AG04450 (cell line): ENCODE measurements around the gene MTERF2. TPM values are rescaled to one million over a fixed set of nuclear protein-coding genes. Genes with fewer than 3 reads are reported as not detected.

Experiments used
- CTCF ChIA-PET: fragments of 300-600, 350-600 bp; formaldehyde crosslinking; extraction: SDS; loops from one replicate; lab custom pipeline; 2022; ENCODE audit warnings: antibody characterized with exemption, inconsistent platforms; lab: Charles Lee
- POLR2A ChIA-PET: fragments of 350-600 bp; formaldehyde crosslinking; extraction: SDS; loops from one replicate; lab custom pipeline; 2021; ENCODE audit warnings: antibody characterized with exemption, inconsistent platforms; lab: Yijun Ruan, JAX
- DNase-seq: peaks from one replicate; pipeline ENCODE4 v3.0.0-alpha.2; 2011; ENCODE audit warnings: low read depth, low spot score
- H3K27ac ChIP-seq: one replicate; pipeline ENCODE4 v1.5.1; 2012; ENCODE audit warnings: low read depth, low read length, control low read depth
- H3K27me3 ChIP-seq: one replicate; pipeline ENCODE4 v1.6.0; 2012; ENCODE audit warnings: low read length; ENCODE audit not compliant: control insufficient read depth, insufficient read depth
- H3K4me3 ChIP-seq: 2 replicates; pipeline ENCODE4 v1.5.1; 2011; ENCODE audit warnings: mild to moderate bottlenecking, low read depth, low read length, control low read depth
- H3K9me3 ChIP-seq: 2 replicates; pipeline ENCODE4 v1.5.1; 2012; ENCODE audit warnings: low read length; ENCODE audit not compliant: control insufficient read depth, insufficient read depth
- polyA plus RNA-seq: library from polyadenylated mRNA; depleted of rRNA; stranded (reverse); fragments of >200 nt; gene quantifications from 2 replicates; pipeline ENCODE4 v1.2.3, GENCODE V29; 2011
- TF ChIP-seq, protein P1 (sequence below): IDR thresholded peaks from 2 replicates; pipeline ENCODE4 v1.5.1; 2011; ENCODE audit warnings: low read depth, low read length, control low read depth, inconsistent platforms

The MTERF2 gene
- polyA plus RNA-seq, 1 experiment, result 7.5 TPM

DNA sequence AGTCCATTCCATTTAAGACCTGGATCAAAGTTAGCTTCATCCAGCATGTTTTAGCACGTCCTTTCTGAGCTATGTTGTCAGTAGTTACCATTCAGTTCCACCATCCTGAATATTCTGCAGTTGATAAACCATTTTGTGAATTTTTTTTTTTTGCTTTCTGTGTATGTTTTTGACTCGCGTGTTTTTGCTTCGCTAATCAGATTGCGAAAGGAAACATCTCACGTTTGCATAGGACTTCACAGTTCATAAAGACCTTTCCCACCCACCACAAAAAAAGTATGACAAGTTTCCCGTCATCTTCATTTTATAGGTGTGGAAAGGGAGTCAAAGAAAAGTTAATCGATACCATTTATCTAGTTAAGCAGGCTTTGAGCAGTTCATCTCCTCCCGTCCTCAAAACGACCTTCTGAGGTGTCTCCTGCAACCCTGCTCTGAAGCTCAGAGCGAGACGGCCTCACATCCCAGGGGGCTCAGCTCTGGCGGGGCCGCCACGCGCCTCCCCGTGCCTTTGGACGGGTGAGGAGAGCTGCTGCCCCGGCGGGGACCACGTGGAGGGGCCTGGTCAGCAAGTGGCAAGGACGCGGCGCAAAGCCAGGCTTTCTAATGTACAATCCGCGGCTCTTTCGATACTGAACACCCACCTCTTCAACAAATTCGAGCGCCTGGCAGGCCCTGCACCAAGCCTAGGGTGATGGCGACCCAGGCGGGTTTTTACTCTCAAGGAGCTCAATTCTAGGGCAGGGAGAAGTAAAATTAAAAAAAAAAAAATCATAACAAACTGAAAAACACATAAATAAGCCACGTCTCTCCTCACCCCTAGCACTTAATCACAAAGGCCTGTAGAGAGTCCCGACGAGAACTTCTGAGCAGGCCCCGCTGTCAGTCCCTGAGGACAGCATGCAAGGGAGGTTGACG, 32.2 kb downstream of the MTERF2 start:
- Histone ChIP-seq H3K4me3 (peak overlapping the region; percentile 76), H3K9me3 (peaks cover 3% of the 10 kb centered on the region; the same call in 1 of the 2 replicates), H3K27ac (peak overlapping the region; percentile 87), H3K27me3 (no peaks in the 10 kb centered on the region)
- no peak for DNase-seq
- ChIA-PET POLR2A (interaction anchor here (0.6 to 2.3 kb wide), 15 partner anchors 13 to 708 kb away, joined by 3 to 44 read pairs (median 5); partner anchors contain the start of gene MTERF2), CTCF (interaction anchor here (0.7 to 2.6 kb wide), 2 partner anchors 52 to 137 kb away, joined by 3 to 15 read pairs; no protein-coding TSS in a partner anchor)
- TF ChIP-seq, protein P1, sequence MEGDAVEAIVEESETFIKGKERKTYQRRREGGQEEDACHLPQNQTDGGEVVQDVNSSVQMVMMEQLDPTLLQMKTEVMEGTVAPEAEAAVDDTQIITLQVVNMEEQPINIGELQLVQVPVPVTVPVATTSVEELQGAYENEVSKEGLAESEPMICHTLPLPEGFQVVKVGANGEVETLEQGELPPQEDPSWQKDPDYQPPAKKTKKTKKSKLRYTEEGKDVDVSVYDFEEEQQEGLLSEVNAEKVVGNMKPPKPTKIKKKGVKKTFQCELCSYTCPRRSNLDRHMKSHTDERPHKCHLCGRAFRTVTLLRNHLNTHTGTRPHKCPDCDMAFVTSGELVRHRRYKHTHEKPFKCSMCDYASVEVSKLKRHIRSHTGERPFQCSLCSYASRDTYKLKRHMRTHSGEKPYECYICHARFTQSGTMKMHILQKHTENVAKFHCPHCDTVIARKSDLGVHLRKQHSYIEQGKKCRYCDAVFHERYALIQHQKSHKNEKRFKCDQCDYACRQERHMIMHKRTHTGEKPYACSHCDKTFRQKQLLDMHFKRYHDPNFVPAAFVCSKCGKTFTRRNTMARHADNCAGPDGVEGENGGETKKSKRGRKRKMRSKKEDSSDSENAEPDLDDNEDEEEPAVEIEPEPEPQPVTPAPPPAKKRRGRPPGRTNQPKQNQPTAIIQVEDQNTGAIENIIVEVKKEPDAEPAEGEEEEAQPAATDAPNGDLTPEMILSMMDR, result no peak

DNA sequence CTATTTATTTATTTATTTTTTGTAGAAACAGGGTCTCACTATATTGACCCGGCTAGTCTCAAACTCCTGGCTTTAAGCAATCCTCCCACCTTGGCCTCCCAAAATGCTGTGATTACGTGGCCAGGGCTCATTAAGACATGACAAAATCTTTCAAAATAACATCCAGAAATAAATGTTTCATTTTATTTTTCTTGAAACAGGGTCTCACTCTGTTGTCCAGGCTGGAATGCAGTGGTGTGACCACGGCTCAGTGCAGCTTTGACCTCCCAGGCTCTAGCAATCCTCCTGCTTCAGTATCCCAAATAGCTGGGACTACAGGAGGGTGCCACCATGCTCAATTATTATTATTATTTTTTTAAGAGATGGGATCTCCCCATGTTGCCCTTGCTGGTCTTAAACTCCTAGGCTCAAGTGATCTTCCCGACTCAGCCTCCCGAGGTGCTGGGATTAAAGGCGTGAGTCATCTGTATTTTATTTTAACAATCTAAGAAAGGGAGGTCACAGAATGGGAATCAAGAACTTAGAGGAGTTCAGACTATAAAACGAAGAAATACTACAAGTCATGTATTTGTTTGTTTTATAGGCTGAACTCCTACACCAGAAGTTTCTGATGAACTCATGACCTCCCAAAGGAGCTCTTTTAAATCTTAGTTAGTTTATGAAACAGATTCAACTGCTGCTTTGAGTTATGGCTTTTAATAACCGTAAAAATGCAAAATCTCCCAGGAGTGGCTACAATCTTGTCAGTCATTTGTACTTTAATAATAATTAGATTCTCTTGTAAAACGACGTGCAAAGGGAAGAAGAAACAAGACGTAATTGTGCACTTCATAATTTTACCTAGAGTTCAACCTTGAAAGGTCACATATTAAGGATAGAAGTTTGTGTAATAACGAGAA, 33.3 kb downstream of the MTERF2 start:
- TF ChIP-seq, protein P1, result no peak
- Histone ChIP-seq H3K27ac (no peak overlapping the region), H3K27me3 (no peaks in the 10 kb centered on the region), H3K9me3 (peaks cover 3% of the 10 kb centered on the region; the same call in 1 of the 2 replicates), H3K4me3 (no peak overlapping the region)
- ChIA-PET CTCF (interaction anchor here (0.7 to 1.9 kb wide), 2 partner anchors 34 to 51 kb away, joined by 3 to 5 read pairs; no protein-coding TSS in a partner anchor), POLR2A (no interaction called here)
- no peak for DNase-seq

DNA sequence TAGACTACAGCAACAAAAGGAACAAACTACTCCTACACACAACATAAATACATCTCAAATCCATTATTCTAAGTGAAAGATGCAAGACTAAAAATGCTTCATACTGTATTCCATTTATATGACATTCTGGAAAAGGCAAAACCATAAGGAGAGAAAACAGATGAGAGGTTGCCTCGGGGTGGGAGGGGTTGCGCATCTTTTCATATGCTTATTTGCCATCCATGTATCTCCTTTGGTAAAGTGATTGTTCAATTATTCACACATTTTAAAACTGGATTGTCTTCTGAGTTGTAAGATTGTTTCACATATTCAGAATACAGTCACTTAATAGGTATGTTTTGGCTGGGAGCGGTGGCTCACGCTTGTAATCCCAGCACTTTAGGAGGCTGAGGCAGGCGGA, 36.4 kb downstream of the MTERF2 start:
- no peak overlapping the region for H3K4me3 ChIP-seq
- peaks cover 7% of the 10 kb centered on the region; the same call in 1 of the 2 replicates for H3K9me3 ChIP-seq
- TF ChIP-seq, protein P1, result no peak
- DNase-seq, result no peak
- H3K27ac ChIP-seq, result no peak overlapping the region
- ChIA-PET POLR2A (no interaction called here), CTCF (no interaction called here)
- no peaks in the 10 kb centered on the region for H3K27me3 ChIP-seq

DNA sequence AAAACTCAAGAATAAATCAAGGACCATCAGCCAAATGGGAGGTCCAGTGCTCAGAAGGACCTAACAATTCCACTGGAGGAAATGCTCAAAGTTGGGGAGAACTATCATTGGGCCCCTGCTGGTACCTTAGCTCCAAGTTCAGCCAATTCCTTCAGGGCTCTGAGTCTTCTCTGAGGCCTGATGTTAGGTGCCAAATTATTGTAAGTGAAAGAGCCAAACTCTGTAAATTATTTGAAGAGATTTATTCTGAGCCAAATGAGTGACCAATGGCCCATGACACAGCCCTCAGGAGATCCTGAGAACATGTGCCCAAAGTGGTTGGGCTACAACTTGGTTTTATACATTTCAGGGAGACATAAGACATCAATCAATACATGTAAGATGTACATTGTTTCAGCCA, 39.5 kb downstream of the MTERF2 start:
- ChIA-PET CTCF (no interaction called here), POLR2A (interaction anchor here (1.1 kb wide), 1 partner anchor 9 kb away, joined by 4 read pairs; no protein-coding TSS in a partner anchor)
- no peak overlapping the region for H3K27ac ChIP-seq

More for the DNA sequence above, 39.5 kb downstream of the MTERF2 start:
- TF ChIP-seq, protein P1, result no peak
- Histone ChIP-seq H3K4me3 (no peak overlapping the region), H3K27me3 (no peaks in the 10 kb centered on the region), H3K9me3 (peaks cover 3% of the 10 kb centered on the region; the same call in 1 of the 2 replicates)
- DNase-seq, result no peak
